RWPE1 (cell line): ENCODE data around the gene ANKRD27.

Source experiments
- CTCF ChIA-PET: fragments of 350-600 bp; sonication (Branson Sonifier 250); formaldehyde crosslinking; extraction: SDS; loops from one replicate; lab custom pipeline; 2021; lab: Yijun Ruan, JAX
- POLR2A ChIA-PET: fragments of 400-600 bp; formaldehyde crosslinking; extraction: SDS; loops from one replicate; lab custom pipeline; 2020; ENCODE audit warnings: antibody characterized with exemption; ENCODE audit not compliant: low non-redundant PET; lab: Yijun Ruan, JAX
- DNase-seq: peaks from one replicate; pipeline ENCODE4 v3.0.0; 2012; ENCODE audit warnings: low spot score
- H3K27ac ChIP-seq: fragments of 450-650 bp; 2 replicates; pipeline ENCODE4 v1.5.1; 2017
- CTCF ChIP-seq: fragments of 450-650 bp; conservative IDR thresholded peaks from 2 replicates; pipeline ENCODE4 v1.5.1; 2017; ENCODE audit warnings: low read depth, mild to moderate bottlenecking

Gene ANKRD27

GRCh38 chr19:32624410-32624809 is 50.6 kb downstream of the ANKRD27 start:
- POLR2A ChIA-PET, result no interaction called here
- TF ChIP-seq CTCF, result no peak
- H3K27ac ChIP-seq, result no peak overlapping the region
- no peak for DNase-seq
- CTCF ChIA-PET, result no interaction called here

- ChIA-PET POLR2A (no interaction called here), CTCF (no interaction called here)
- H3K27ac ChIP-seq, result 0 out of 2 replicates have a peak overlapping the region, but pooled peaks have one; percentile 7
- DNase-seq, result no peak
- no peak for TF ChIP-seq CTCF
These were observed 53.0 kb downstream of the ANKRD27 start for GRCh38 chr19:32622002-32622401.

GRCh38 chr19:32619051-32619685 is 55.8 kb downstream of the ANKRD27 start:
- no peak for TF ChIP-seq CTCF
- ChIA-PET CTCF (interaction anchor here (0.6 kb wide), 1 partner anchor 17 kb away, joined by 3 read pairs; no protein-coding TSS in a partner anchor), POLR2A (no interaction called here)
- H3K27ac ChIP-seq, result no peak overlapping the region
- DNase-seq, result no peak

- H3K27ac ChIP-seq, result no peak overlapping the region
- CTCF ChIA-PET, result no interaction called here
- TF ChIP-seq CTCF, result no peak
- POLR2A ChIA-PET, result no interaction called here
- no peak for DNase-seq
These were observed 59.4 kb downstream of the ANKRD27 start for GRCh38 chr19:32615569-32615968.

GRCh38 chr19:32614916-32615315 is 60.1 kb downstream of the ANKRD27 start:
- TF ChIP-seq CTCF, result no peak
- H3K27ac ChIP-seq, result no peak overlapping the region
- POLR2A ChIA-PET, result no interaction called here
- no peak for DNase-seq
- CTCF ChIA-PET, result no interaction called here

- no peak overlapping the region for H3K27ac ChIP-seq
- no peak for DNase-seq
- CTCF ChIA-PET, result interaction anchor here (0.7 kb wide), 1 partner anchor 20 kb away, joined by 4 read pairs; no protein-coding TSS in a partner anchor
- POLR2A ChIA-PET, result no interaction called here
- TF ChIP-seq CTCF, result no peak
These were observed 62.0 kb downstream of the ANKRD27 start for GRCh38 chr19:32613008-32613407.
